ENCODE results near the gene LPAR3.

The LPAR3 gene

GRCh38 chr1:84896279-84896678 is 3.3 kb upstream of the LPAR3 start:
- H3K27ac ChIP-seq: no peak overlapping the region
- TF ChIP-seq, protein P1, sequence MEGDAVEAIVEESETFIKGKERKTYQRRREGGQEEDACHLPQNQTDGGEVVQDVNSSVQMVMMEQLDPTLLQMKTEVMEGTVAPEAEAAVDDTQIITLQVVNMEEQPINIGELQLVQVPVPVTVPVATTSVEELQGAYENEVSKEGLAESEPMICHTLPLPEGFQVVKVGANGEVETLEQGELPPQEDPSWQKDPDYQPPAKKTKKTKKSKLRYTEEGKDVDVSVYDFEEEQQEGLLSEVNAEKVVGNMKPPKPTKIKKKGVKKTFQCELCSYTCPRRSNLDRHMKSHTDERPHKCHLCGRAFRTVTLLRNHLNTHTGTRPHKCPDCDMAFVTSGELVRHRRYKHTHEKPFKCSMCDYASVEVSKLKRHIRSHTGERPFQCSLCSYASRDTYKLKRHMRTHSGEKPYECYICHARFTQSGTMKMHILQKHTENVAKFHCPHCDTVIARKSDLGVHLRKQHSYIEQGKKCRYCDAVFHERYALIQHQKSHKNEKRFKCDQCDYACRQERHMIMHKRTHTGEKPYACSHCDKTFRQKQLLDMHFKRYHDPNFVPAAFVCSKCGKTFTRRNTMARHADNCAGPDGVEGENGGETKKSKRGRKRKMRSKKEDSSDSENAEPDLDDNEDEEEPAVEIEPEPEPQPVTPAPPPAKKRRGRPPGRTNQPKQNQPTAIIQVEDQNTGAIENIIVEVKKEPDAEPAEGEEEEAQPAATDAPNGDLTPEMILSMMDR (conservative IDR thresholded peaks at IDR 0.05): no peak

DNA sequence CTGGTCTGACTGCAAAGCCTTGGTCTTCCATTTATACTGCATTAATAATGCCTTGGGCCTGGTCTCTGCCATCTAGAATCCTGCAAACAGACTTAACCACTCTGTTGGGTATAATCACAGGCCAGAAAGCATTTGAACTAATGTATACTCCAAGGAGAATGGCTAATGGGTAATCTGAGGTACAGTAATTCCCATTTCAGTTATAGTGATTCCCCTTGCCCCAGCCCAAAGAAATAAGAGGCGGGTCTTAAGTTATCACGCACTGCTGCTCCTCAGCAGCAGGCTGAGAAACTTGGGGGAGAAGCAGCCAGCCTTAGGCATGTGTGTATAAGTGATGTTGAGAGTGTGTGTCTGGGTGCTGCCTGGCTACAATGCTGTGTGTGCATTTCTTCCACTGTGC is 2.4 kb downstream of the LPAR3 start:
- no peak overlapping the region for H3K27ac ChIP-seq

GRCh38 chr1:84889437-84889836 is 3.6 kb downstream of the LPAR3 start:
- H3K27ac ChIP-seq: no peak overlapping the region
- TF ChIP-seq, protein P1 (conservative IDR thresholded peaks at IDR 0.05): no peak

More for the DNA sequence above, 2.4 kb downstream of the LPAR3 start:
- TF ChIP-seq, protein P1 (conservative IDR thresholded peaks at IDR 0.05): no peak

- no peak overlapping the region for H3K27ac ChIP-seq
- TF ChIP-seq, protein P1 (conservative IDR thresholded peaks at IDR 0.05): no peak
Measured at GRCh38 chr1:84888753-84889152, 4.3 kb downstream of the LPAR3 start.

GRCh38 chr1:84887261-84887934 is 5.6 kb downstream of the LPAR3 start:
- H3K27ac ChIP-seq: no peak overlapping the region
- TF ChIP-seq, protein P1 (conservative IDR thresholded peaks at IDR 0.05): no peak

DNA sequence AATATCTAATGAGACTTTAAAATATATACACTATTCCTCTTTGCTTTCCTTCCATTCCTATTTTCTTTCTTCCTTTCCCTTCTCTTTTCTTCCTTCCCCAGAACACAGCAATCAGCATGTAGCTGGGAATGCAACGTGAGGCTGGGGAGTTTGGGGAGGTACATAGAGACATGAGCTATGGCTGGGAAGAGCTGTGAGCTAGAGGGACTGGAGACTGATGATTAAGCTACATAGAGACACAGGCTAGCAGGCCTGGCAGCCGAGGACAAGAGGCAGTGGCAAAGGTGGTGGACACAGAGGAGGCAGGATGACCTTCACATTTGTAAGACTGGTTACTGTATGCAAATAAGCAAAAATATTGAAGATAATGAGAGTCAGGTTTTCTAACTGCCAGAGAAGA is 7.5 kb downstream of the LPAR3 start:
- TF ChIP-seq, protein P1 (conservative IDR thresholded peaks at IDR 0.05): no peak
- H3K27ac ChIP-seq: no peak overlapping the region

DNA sequence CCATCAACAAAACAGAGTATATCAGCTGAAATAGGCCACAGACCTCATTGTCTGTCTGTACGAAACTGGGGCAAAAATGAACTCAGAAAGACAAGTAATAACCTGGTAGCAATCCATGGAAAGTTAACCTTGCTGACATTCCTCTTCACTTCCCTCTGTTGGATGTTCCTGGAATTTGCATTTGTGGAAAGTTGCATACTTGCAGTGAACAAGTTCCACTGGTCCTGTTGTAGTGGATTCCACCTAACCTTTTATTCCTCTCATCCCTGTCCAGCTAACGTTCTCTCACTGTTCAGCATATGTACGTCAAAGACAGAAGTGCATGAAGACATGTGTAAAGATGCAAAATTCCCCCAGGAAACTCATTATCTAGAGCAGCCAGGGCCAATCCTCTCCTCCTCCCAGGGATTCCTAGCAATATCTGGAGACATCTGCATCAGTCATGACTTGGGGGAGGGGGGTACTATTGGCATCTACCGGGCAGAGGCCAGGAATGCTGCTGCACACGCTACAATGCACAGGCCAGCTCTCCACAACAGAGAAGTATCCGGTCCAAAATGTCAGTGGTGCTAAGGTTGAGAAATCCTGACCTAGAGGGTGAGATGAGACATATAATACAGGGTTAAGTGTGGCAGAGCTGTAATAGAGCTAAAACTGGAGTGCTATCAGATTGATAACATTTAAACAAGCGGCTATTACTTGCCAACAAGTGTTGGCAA is 8.2 kb downstream of the LPAR3 start:
- H3K27ac ChIP-seq: no peak overlapping the region
- TF ChIP-seq, protein P1 (conservative IDR thresholded peaks at IDR 0.05): no peak; the same call in 1 of the 2 replicates
